OCI-LY7 (cell line): ENCODE data around the gene S100A4. TPM values are rescaled to one million over a fixed set of nuclear protein-coding genes. Genes with fewer than 3 reads are reported as not detected.
"Not testable (repeated sequence)": the region's sequence is repeated elsewhere in the genome, so short reads cannot be mapped to it uniquely, and the experiment has no call there.

Experiments used
- BruUV-seq: library from RNA; stranded (reverse); fragments of 400-500 nt; replicated peaks from 2 replicates; lab custom pipeline; 2021; lab: Mats Ljungman, UMichigan
- CTCF ChIA-PET: fragments of 300-600 bp; sonication (Branson Sonifier 250); formaldehyde crosslinking; loops from one replicate; lab custom pipeline; 2022; ENCODE audit warnings: antibody characterized with exemption; ENCODE audit not compliant: unreplicated experiment; lab: Charles Lee
- POLR2A ChIA-PET: fragments of 300-600 bp; sonication (Branson Sonifier 250); formaldehyde crosslinking; loops from one replicate; lab custom pipeline; 2022; ENCODE audit warnings: antibody characterized with exemption; lab: Charles Lee
- DNase-seq: peaks from one replicate; pipeline ENCODE4 v3.0.0-alpha.2; 2015; ENCODE audit warnings: low spot score
- H2AFZ ChIP-seq: fragments of 200-600 bp; sonication (generic), shearing (Covaris generic); 2 replicates; pipeline ENCODE4 v1.6.1; 2014; ENCODE audit warnings: mild to moderate bottlenecking, antibody characterized with exemption, low read length, moderate library complexity
- H3K27ac ChIP-seq: fragments of 200-600 bp; sonication (generic); 2 replicates; pipeline ENCODE4 v1.5.1; 2014; ENCODE audit warnings: mixed run types, low read depth, mild to moderate bottlenecking, moderate library complexity, low read length, inconsistent platforms; ENCODE audit not compliant: poor library complexity, severe bottlenecking
- H3K36me3 ChIP-seq: fragments of 200-600 bp; sonication (generic); 2 replicates; pipeline ENCODE4 v1.6.1; 2014; ENCODE audit warnings: mild to moderate bottlenecking, antibody characterized with exemption, low read length, moderate library complexity, mixed read lengths; ENCODE audit not compliant: insufficient read depth
- H3K4me1 ChIP-seq: fragments of 200-600 bp; sonication (generic); 2 replicates; pipeline ENCODE4 v1.5.1; 2014; ENCODE audit warnings: mild to moderate bottlenecking, low read length; ENCODE audit not compliant: insufficient read depth, poor library complexity, severe bottlenecking
- H3K4me2 ChIP-seq: fragments of 200-600 bp; sonication (generic); 2 replicates; pipeline ENCODE4 v1.6.1; 2014; ENCODE audit warnings: mild to moderate bottlenecking, low read length
- H3K4me3 ChIP-seq: fragments of 200-600 bp; sonication (generic); 2 replicates; pipeline ENCODE4 v1.5.1; 2014; ENCODE audit warnings: mild to moderate bottlenecking, low read depth, low read length; ENCODE audit not compliant: poor library complexity, severe bottlenecking
- H3K79me2 ChIP-seq: fragments of 200-600 bp; sonication (generic); 2 replicates; pipeline ENCODE4 v1.6.1; 2016; ENCODE audit warnings: low read depth, mild to moderate bottlenecking, low read length, moderate library complexity, mixed read lengths; ENCODE audit not compliant: insufficient read depth
- H3K9me2 ChIP-seq: fragments of 200-600 bp; sonication (generic); 2 replicates; pipeline ENCODE4 v1.6.1; 2016; ENCODE audit warnings: mild to moderate bottlenecking, low read length, mixed read lengths; ENCODE audit not compliant: insufficient read depth
- H3K9me3 ChIP-seq: fragments of 200-600 bp; sonication (generic); 2 replicates; pipeline ENCODE4 v1.6.1; 2014; ENCODE audit warnings: mild to moderate bottlenecking, mixed run types, low read length, mixed read lengths
- H4K20me1 ChIP-seq: fragments of 200-600 bp; sonication (generic); 2 replicates; pipeline ENCODE4 v1.6.1; 2014; ENCODE audit warnings: mild to moderate bottlenecking, antibody characterized with exemption, low read length, moderate library complexity, mixed read lengths; ENCODE audit not compliant: insufficient read depth
- CTCF ChIP-seq: fragments of 200-600 bp; sonication (generic); conservative IDR thresholded peaks from 2 replicates; pipeline ENCODE4 v1.5.1; 2014; ENCODE audit warnings: mild to moderate bottlenecking, antibody characterized with exemption, low read length, moderate library complexity, mixed read lengths
- EZH2phosphoT487 ChIP-seq: fragments of 200-600 bp; sonication (generic); IDR thresholded peaks from 2 replicates; pipeline ENCODE4 v1.6.1; 2018; ENCODE audit warnings: low read depth, borderline replicate concordance, mild to moderate bottlenecking, mixed run types, antibody characterized with exemption, low read length, moderate library complexity, mixed read lengths
- intact Hi-C: fragments of 100-400 bp; cut with micrococcal nuclease; formaldehyde crosslinking; loops from one replicate; pipeline ENCODE4 v1.10.0; 2022; ENCODE audit not compliant: unreplicated experiment
- total RNA-seq, 2 experiments: library from RNA; depleted of rRNA in 1 of 2; stranded (reverse); fragments of >200 nt in 1 of 2; shearing (Covaris generic) in 1 of 2; gene quantifications; 2 replicates each; pipeline ENCODE4 v1.2.3, GENCODE V29; 2014 to 2022

S100A4 gene
- total RNA-seq, 2 experiments from 2014 or later = 1.6 to 1.9 TPM

- no peak for DNase-seq
- Histone ChIP-seq H3K9me3 (no peaks in the 10 kb centered on the region), H4K20me1 (no peaks in the 10 kb centered on the region), H3K4me1 (peaks cover 4% of the 10 kb centered on the region), H3K27ac (no peak overlapping the region), H3K79me2 (no peaks in the 10 kb centered on the region), H3K36me3 (no peaks in the 10 kb centered on the region), H3K4me3 (no peak overlapping the region), H3K4me2 (no peak overlapping the region), H2AFZ (no peak overlapping the region), H3K9me2 (no peaks in the 10 kb centered on the region)
- CTCF ChIA-PET = interaction anchor here (1.2 kb wide), 1 partner anchor 35 kb away, joined by 3 read pairs; no protein-coding TSS in a partner anchor
- BruUV-seq = no TSS peak
- intact Hi-C loops = no loop called here
- TF ChIP-seq EZH2phosphoT487 = no peak
- no peak for TF ChIP-seq CTCF
- POLR2A ChIA-PET = no interaction called here
Observed at GRCh38 chr1:153563991-153564390, 18.4 kb upstream of the S100A4 start.

- no peaks in the 10 kb centered on the region for H4K20me1 ChIP-seq
- no peaks in the 10 kb centered on the region for H3K36me3 ChIP-seq
- ChIA-PET CTCF (interaction anchor here (1.2 kb wide), 1 partner anchor 36 kb away, joined by 3 read pairs; no protein-coding TSS in a partner anchor), POLR2A (no interaction called here)
- intact Hi-C loops = no loop called here
- H3K9me2 ChIP-seq = no peaks in the 10 kb centered on the region
- H3K79me2 ChIP-seq = no peaks in the 10 kb centered on the region
- no TSS peak for BruUV-seq
- H3K27ac ChIP-seq = no peak overlapping the region
- H3K4me2 ChIP-seq = no peak overlapping the region
- no peak overlapping the region for H3K4me3 ChIP-seq
- no peak overlapping the region for H2AFZ ChIP-seq
- no peaks in the 10 kb centered on the region for H3K9me3 ChIP-seq
- no peak for TF ChIP-seq EZH2phosphoT487
- no peak for TF ChIP-seq CTCF
- DNase-seq = no peak
- no peaks in the 10 kb centered on the region for H3K4me1 ChIP-seq
Observed at GRCh38 chr1:153563483-153563901, 17.9 kb upstream of the S100A4 start.

- H3K27ac ChIP-seq, H4K20me1 ChIP-seq, H3K9me3 ChIP-seq, intact Hi-C loops, POLR2A ChIA-PET, H3K9me2 ChIP-seq, H2AFZ ChIP-seq, H3K4me3 ChIP-seq, H3K79me2 ChIP-seq, CTCF ChIA-PET, DNase-seq, H3K4me1 ChIP-seq, H3K4me2 ChIP-seq, H3K36me3 ChIP-seq, BruUV-seq: not testable (repeated sequence)
Observed at GRCh38 chr1:153562021-153562420, 16.4 kb upstream of the S100A4 start.
